MCF 10A (cell line): Measurements from ENCODE around the gene SGK1. TPM values are rescaled to one million over a fixed set of nuclear protein-coding genes. Genes with fewer than 3 reads are reported as not detected.

Source experiments
- BruUV-seq: library from RNA; stranded (reverse); fragments of 400-500 nt; replicated peaks from 2 replicates; lab custom pipeline; 2021; lab: Mats Ljungman, UMichigan
- CTCF ChIA-PET: fragments of 300-600 bp; sonication (Branson Sonifier 250); formaldehyde crosslinking; extraction: SDS; loops from one replicate; lab custom pipeline; 2021; ENCODE audit warnings: antibody characterized with exemption, inconsistent platforms; lab: Yijun Ruan, JAX
- POLR2A ChIA-PET: fragments of 300-600, 350-650 bp; sonication (Branson Sonifier 250); formaldehyde crosslinking; extraction: SDS; loops from one replicate; lab custom pipeline; 2020; ENCODE audit warnings: antibody characterized with exemption, inconsistent platforms; lab: Yijun Ruan, JAX
- DNase-seq: peaks from one replicate; pipeline ENCODE4 v3.0.0-alpha.2; 2018; ENCODE audit not compliant: unreplicated experiment
- H3K27ac Mint-ChIP-seq: one replicate; pipeline ENCODE4 v1.8.0; 2022; ENCODE audit warnings: mild to moderate bottlenecking, low read depth, mixed read lengths; ENCODE audit not compliant: unreplicated experiment
- H3K27me3 Mint-ChIP-seq: one replicate; pipeline ENCODE4 v1.8.0; 2022; ENCODE audit warnings: mixed read lengths; ENCODE audit not compliant: insufficient read depth, unreplicated experiment
- H3K36me3 Mint-ChIP-seq: one replicate; pipeline ENCODE4 v1.8.0; 2022; ENCODE audit warnings: mild to moderate bottlenecking, moderate library complexity, mixed read lengths; ENCODE audit not compliant: insufficient read depth, unreplicated experiment
- H3K4me1 Mint-ChIP-seq: one replicate; pipeline ENCODE4 v1.8.0; 2022; ENCODE audit warnings: mixed read lengths; ENCODE audit not compliant: insufficient read depth, unreplicated experiment
- H3K4me3 Mint-ChIP-seq: one replicate; pipeline ENCODE4 v1.8.0; 2022; ENCODE audit warnings: mild to moderate bottlenecking, moderate library complexity, mixed read lengths; ENCODE audit not compliant: unreplicated experiment
- H3K9me3 Mint-ChIP-seq: one replicate; pipeline ENCODE4 v1.8.0; 2022; ENCODE audit warnings: mixed read lengths; ENCODE audit not compliant: unreplicated experiment
- intact Hi-C: fragments of 100-400 bp; cut with micrococcal nuclease; formaldehyde crosslinking; loops from 2 replicates; pipeline ENCODE4 v1.14.1; 2022
- total RNA-seq: library from RNA; stranded (reverse); gene quantifications from 2 replicates; pipeline ENCODE4 v1.2.3, GENCODE V29; 2022
- TF ChIP-seq, protein P1 (sequence below): fragments of 200-600 bp; IDR thresholded peaks from one replicate; pipeline ENCODE4 v1.8.0; 2022; ENCODE audit warnings: antibody characterized with exemption, mild to moderate bottlenecking; ENCODE audit not compliant: unreplicated experiment

The SGK1 gene
- total RNA-seq, 1 experiment from 2014 or later: 30.8 TPM

DNA sequence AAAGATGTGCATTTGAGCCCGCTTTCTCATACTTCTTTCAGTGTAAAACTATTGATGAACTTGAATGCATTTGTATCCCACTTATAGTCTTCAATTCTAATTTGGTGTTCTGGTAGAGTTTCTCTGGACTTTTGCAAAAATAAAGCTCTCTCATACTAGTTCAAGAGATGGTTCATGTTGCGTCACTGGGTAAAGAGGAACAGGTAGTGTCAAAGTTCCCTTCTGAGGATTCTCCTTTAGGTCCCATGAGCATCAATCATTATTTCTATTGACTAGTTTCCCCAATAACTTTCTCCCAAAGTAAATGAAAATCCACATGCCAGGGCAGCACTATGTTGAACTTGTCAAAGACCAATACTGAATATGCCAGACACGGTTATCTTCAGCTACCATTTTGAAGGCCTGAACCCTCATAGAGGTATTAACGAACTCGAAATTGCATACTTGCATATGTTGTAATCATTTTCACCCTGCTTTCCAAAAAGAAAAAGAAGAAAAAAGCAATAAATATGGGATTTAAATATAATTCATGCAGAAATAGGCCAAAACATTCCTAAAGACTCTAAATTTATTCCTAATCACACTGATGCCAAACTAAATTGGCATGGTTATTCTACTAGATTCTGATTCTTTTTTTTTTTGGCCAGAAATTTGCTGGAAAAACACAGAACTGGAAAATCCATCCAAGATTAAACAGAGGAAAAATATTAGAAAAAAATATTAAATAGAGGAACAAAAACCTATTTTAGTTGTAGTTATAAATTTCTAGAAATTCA lies 84.5 kb downstream of the SGK1 start:
- no peak overlapping the region for H3K4me3 Mint-ChIP-seq
- no peaks in the 10 kb centered on the region for H3K4me1 Mint-ChIP-seq
- POLR2A ChIA-PET: interaction anchor here (0.7 to 0.8 kb wide), 3 partner anchors 13 to 285 kb away, joined by 3 to 6 read pairs (median 3); no protein-coding TSS in a partner anchor
- DNase-seq: no peak
- H3K9me3 Mint-ChIP-seq: no peaks in the 10 kb centered on the region
- H3K36me3 Mint-ChIP-seq: no peaks in the 10 kb centered on the region
- TF ChIP-seq, protein P1, sequence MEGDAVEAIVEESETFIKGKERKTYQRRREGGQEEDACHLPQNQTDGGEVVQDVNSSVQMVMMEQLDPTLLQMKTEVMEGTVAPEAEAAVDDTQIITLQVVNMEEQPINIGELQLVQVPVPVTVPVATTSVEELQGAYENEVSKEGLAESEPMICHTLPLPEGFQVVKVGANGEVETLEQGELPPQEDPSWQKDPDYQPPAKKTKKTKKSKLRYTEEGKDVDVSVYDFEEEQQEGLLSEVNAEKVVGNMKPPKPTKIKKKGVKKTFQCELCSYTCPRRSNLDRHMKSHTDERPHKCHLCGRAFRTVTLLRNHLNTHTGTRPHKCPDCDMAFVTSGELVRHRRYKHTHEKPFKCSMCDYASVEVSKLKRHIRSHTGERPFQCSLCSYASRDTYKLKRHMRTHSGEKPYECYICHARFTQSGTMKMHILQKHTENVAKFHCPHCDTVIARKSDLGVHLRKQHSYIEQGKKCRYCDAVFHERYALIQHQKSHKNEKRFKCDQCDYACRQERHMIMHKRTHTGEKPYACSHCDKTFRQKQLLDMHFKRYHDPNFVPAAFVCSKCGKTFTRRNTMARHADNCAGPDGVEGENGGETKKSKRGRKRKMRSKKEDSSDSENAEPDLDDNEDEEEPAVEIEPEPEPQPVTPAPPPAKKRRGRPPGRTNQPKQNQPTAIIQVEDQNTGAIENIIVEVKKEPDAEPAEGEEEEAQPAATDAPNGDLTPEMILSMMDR: no peak
- intact Hi-C loops: no loop called here
- H3K27me3 Mint-ChIP-seq: no peaks in the 10 kb centered on the region
- H3K27ac Mint-ChIP-seq: no peak overlapping the region
- CTCF ChIA-PET: interaction anchor here (0.6 kb wide), 3 partner anchors 17 to 298 kb away, joined by 3 to 6 read pairs (median 4); no protein-coding TSS in a partner anchor
- no TSS peak for BruUV-seq

DNA sequence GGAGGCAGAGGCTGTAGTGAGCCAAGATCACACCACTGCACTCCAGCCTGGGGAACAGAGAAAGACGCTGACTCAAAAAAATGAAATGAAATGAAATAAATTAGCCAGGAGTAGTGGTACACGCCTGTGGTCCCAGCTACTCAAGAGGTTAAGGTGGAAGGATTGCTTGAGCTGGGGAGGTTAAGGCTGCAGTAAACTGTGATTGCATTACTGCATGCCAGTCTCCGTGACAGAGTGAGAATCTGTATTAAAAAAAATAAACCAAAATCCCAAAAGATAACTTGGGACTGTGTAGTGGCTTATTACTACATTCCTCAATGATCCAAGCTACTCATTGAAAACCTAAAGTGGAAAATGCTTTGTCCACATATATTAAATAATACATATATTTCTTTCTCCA lies 87.0 kb downstream of the SGK1 start:
- H3K4me1 Mint-ChIP-seq: no peaks in the 10 kb centered on the region
- TF ChIP-seq, protein P1: no peak
- no peak overlapping the region for H3K4me3 Mint-ChIP-seq
- CTCF ChIA-PET: no interaction called here
- H3K27ac Mint-ChIP-seq: no peak overlapping the region
- no TSS peak for BruUV-seq
- no peaks in the 10 kb centered on the region for H3K36me3 Mint-ChIP-seq
- no peaks in the 10 kb centered on the region for H3K9me3 Mint-ChIP-seq
- DNase-seq: no peak
- no peaks in the 10 kb centered on the region for H3K27me3 Mint-ChIP-seq
- intact Hi-C loops: no loop called here
- POLR2A ChIA-PET: interaction anchor here (1.1 kb wide), 1 partner anchor 23 kb away, joined by 3 read pairs; no protein-coding TSS in a partner anchor

DNA sequence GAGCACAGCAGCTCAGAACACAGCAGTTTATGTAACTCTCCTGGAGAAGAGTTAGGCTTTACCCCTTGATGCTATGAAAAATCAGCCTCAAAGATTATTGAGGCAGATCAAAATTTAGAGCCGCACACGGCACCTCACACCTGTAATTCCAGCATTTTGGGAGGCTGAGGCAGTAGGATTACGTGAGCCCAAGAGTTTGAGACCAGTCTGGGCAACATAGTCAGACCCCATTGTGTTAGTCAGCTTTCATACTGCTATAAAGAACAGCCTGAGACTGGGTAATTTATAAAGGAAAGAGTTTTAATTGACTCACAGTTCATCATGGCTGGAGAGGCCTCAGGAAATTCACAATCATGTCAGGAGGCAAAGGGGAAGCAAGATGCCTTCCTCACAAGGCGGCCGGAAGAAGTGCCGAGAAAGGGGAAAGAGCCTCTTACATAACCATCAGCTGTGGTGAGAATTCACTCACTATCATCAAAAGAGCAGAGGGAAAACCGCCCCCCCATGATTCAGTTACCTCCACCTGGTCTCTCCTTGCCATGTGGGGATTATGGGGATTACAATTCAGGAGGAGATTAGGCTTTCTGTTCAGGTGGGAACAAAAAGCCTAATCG lies 87.7 kb downstream of the SGK1 start:
- DNase-seq: no peak
- H3K36me3 Mint-ChIP-seq: no peaks in the 10 kb centered on the region
- H3K9me3 Mint-ChIP-seq: no peaks in the 10 kb centered on the region
- intact Hi-C loops: no loop called here
- TF ChIP-seq, protein P1: no peak
- CTCF ChIA-PET: interaction anchor here (0.6 to 0.7 kb wide), 3 partner anchors 17 to 592 kb away, joined by 3 read pairs; no protein-coding TSS in a partner anchor
- no peaks in the 10 kb centered on the region for H3K4me1 Mint-ChIP-seq
- no peaks in the 10 kb centered on the region for H3K27me3 Mint-ChIP-seq
- no peak overlapping the region for H3K4me3 Mint-ChIP-seq
- no TSS peak for BruUV-seq
- POLR2A ChIA-PET: interaction anchor here (0.8 to 1.1 kb wide), 2 partner anchors 9 to 24 kb away, joined by 3 read pairs; no protein-coding TSS in a partner anchor
- no peak overlapping the region for H3K27ac Mint-ChIP-seq

DNA sequence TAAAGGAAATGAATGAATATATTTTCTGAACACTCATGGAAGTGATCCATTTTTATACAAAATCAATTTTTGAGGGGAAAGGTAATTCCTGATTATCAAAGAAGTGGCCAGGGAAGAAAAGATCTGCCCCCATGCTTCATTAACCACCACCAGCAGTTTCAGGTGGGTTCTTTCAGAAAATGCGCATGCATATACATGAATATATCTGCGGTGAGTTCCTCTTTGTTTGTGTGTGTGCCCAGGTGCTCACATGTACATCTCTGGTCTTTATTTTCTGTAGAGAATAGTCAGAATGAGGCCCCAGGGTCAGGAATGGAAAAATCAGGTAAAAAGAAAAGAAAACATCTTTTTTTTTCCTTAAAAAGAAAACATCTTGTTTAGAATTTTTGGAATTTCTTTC lies 88.4 kb downstream of the SGK1 start:
- intact Hi-C loops: no loop called here
- TF ChIP-seq, protein P1: no peak
- H3K27me3 Mint-ChIP-seq: no peaks in the 10 kb centered on the region
- H3K4me1 Mint-ChIP-seq: no peaks in the 10 kb centered on the region
- CTCF ChIA-PET: interaction anchor here (0.6 to 0.7 kb wide), 3 partner anchors 16 to 593 kb away, joined by 3 read pairs; no protein-coding TSS in a partner anchor
- DNase-seq: no peak
- no peak overlapping the region for H3K4me3 Mint-ChIP-seq
- H3K27ac Mint-ChIP-seq: no peak overlapping the region
- POLR2A ChIA-PET: interaction anchor here (0.8 kb wide), 1 partner anchor 8 kb away, joined by 3 read pairs; no protein-coding TSS in a partner anchor
- H3K9me3 Mint-ChIP-seq: no peaks in the 10 kb centered on the region
- H3K36me3 Mint-ChIP-seq: no peaks in the 10 kb centered on the region
- BruUV-seq: no TSS peak
